KG1 (cell line): ENCODE measurements around the gene BRIX1.
"Not testable (repeated sequence)": the region's sequence is repeated elsewhere in the genome, so short reads cannot be mapped to it uniquely, and the experiment has no call there.

Experiments
- DNase-seq: peaks from one replicate; lab custom pipeline; 2025; lab: John Stamatoyannopoulos, UW

Gene BRIX1

DNA sequence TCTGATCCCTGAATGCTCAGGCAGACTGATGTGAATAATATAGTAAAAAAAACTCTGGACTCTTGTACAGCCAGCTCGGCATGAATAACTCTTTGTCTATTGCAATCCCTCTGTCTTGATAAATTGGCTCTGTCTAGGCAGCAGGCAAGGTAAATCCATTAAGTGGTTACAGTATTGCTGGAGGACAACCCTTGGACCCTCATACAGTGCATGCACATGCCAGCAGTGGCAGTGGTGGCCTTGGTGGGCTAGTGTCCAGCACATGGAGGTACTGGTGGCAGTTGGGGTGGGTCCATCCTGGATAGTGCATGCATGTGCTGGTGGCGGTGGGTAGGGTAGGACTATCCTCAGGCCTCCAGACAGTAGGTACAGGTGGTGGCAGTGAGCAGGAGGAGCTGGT, 52.7 kb downstream of the BRIX1 start:
- DNase-seq = no peak

GRCh38 chr5:34970552-34970951, 55.0 kb downstream of the BRIX1 start:
- no peak for DNase-seq

DNA sequence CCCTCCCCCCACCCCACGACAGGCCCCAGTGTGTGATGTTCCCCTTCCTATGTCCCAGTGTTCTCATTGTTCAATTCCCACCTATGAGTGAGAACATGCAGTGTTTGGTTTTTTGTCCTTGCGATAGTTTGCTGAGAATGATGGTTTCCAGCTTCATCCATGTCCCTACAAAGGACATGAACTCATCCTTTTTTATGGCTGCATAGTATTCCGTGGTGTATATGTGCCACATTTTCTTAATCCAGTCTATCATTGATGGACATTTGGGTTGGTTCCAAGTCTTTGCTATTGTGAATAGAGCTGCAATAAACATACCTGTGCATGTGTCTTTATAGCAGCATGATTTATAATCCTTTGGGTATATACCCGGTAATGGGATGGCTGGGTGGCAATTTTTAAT, 56.1 kb downstream of the BRIX1 start:
- not testable (repeated sequence) for DNase-seq
